Thoracic aorta (tissue), 2 donors: Measurements from ENCODE around the gene CBFA2T3. TPM values are rescaled to one million over a fixed set of nuclear protein-coding genes. Genes with fewer than 3 reads are reported as not detected.

Source experiments
- ATAC-seq: fragments of 150-250 bp; one replicate; pipeline ENCODE4 v1.8.0; 2017; ENCODE audit warnings: low read depth; ENCODE audit not compliant: insufficient number of reproducible peaks, low FRiP score
- DNase-seq: peaks from one replicate; pipeline ENCODE4 v3.0.0-alpha.2; 2020; ENCODE audit warnings: low spot score
- H3K27ac ChIP-seq, 2 donors: fragments of 200-600 bp; sonication (generic); 1 replicate in 1 of 2; 2 replicates in 1 of 2; pipeline ENCODE4 v1.5.1; 2016; ENCODE audit warnings: mild to moderate bottlenecking in 2 of 2, moderate library complexity in 2 of 2
- H3K27me3 ChIP-seq: fragments of 200-600 bp; sonication (generic); replicated peaks from 2 replicates; pipeline ENCODE4 v1.6.0; 2016; ENCODE audit warnings: mild to moderate bottlenecking; ENCODE audit not compliant: insufficient read depth
- H3K36me3 ChIP-seq: fragments of 200-600 bp; sonication (generic); one replicate; pipeline ENCODE4 v1.5.1; 2016
- H3K4me1 ChIP-seq, 2 donors: fragments of 200-600 bp; sonication (generic); 1 replicate in 1 of 2; 2 replicates in 1 of 2; pipeline versions ENCODE4 v1.5.1 to v1.6.0; 2016; ENCODE audit warnings: low read depth in 2 of 2, mild to moderate bottlenecking in 1 of 2; ENCODE audit not compliant: control insufficient read depth in 1 of 2
- H3K4me3 ChIP-seq: fragments of 200-600 bp; sonication (generic); 2 replicates; pipeline ENCODE4 v1.5.1; 2016; ENCODE audit warnings: mild to moderate bottlenecking
- H3K9me3 ChIP-seq: fragments of 200-600 bp; sonication (generic); 2 replicates; pipeline ENCODE4 v1.5.1; 2016
- total RNA-seq, 2 donors: library from RNA; depleted of rRNA; stranded (reverse); fragments of >200 nt; gene quantifications; one replicate each; pipeline versions ENCODE4 v1.1.0 to v1.2.3, GENCODE V29; 2016
- TF ChIP-seq, protein P1 (sequence below): fragments of 200-600 bp; sonication (generic); IDR thresholded peaks from one replicate; pipeline ENCODE4 v1.5.1; 2019; ENCODE audit warnings: antibody characterized with exemption

CBFA2T3 gene
- total RNA-seq, 2 donors from 2014 or later = 3.9 to 6.6 TPM

DNA sequence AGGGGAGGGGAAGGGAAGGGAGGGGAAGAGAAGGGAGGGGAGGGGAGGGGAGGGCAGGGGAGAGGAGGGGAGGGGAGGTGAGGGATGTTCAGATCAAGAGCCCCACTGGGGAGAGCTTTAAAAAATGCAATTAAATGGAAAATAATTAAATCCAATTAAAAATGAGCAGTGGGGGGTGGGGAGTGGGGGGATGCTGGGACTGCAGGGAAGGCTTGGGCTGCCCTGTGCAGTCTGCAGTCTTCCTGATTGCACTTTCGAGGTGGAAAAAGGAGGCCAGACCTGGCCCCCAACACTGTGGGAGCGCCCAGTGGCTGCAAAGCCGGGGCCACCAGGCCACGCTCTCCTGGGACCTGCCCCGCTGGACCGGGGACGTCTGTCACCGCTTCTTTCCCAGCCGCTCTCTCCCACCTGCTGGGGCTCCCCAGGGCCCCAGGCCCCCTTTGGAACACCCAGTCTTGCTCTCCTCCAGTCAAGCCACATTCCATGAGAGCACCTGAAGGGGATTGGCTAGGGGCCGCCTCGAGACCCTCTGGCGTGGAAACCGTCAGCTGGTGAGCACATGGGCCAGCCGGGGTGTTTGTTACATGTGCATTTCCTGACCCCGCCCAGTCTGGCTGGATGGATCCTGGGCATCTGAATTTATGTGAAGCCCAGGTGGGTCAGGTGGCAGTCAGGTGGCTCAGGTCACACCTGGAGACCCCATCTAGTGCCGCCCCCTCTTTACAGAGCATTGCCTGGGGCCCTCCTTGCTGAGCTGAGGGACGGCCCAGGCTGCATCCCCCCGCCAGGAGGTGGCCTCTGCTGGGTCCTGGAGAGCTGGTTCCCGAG, 37.6 kb upstream of the CBFA2T3 start:
- TF ChIP-seq, protein P1, sequence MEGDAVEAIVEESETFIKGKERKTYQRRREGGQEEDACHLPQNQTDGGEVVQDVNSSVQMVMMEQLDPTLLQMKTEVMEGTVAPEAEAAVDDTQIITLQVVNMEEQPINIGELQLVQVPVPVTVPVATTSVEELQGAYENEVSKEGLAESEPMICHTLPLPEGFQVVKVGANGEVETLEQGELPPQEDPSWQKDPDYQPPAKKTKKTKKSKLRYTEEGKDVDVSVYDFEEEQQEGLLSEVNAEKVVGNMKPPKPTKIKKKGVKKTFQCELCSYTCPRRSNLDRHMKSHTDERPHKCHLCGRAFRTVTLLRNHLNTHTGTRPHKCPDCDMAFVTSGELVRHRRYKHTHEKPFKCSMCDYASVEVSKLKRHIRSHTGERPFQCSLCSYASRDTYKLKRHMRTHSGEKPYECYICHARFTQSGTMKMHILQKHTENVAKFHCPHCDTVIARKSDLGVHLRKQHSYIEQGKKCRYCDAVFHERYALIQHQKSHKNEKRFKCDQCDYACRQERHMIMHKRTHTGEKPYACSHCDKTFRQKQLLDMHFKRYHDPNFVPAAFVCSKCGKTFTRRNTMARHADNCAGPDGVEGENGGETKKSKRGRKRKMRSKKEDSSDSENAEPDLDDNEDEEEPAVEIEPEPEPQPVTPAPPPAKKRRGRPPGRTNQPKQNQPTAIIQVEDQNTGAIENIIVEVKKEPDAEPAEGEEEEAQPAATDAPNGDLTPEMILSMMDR = no peak
- no peaks in the 10 kb centered on the region for H3K27me3 ChIP-seq
- DNase-seq (no peak), ATAC-seq (no peak)
- H3K9me3 ChIP-seq = no peaks in the 10 kb centered on the region
- H3K4me1 ChIP-seq = no peaks in the 10 kb centered on the region
- H3K27ac ChIP-seq = no peak overlapping the region
- no peaks in the 10 kb centered on the region for H3K36me3 ChIP-seq
- H3K4me3 ChIP-seq = no peak overlapping the region

DNA sequence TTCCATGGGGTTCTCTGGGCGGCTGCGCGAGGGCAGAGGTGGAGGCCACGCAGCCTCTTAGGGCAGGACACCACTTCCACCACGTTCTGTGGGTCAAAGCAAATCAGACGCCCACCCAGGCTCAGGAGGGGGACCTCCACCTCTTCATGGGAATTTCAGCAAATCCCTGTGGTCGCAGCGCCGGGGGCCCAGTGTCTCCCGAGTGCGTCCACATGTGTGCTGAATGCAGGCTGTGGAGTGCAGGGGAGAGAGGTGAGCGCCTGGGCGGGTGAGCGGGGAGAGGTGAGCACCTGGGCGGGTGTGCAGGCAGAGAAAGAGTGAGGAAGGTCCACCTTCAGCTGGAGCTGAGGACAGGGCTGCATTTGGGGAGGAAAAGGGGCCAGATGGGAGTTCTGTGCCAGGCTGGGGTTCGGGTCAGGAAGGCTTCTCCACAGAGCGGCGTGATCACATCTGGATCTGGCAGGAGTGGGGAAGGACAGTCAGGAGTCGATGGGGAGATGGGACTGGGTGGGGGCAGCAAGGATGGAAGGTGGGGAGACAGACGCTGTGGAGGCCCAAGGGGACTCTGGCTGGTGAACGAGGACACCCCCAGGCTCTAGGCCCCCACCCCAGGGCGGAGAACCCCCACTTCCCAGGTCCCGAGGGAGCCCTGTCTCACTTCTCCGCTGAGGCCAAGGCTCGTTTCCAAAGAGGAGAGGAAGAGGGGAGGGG, 36.8 kb upstream of the CBFA2T3 start:
- H3K4me3 ChIP-seq = no peak overlapping the region
- no peaks in the 10 kb centered on the region for H3K27me3 ChIP-seq
- TF ChIP-seq, protein P1 = no peak
- no peaks in the 10 kb centered on the region for H3K4me1 ChIP-seq
- no peaks in the 10 kb centered on the region for H3K9me3 ChIP-seq
- no peak overlapping the region for H3K27ac ChIP-seq
- no peaks in the 10 kb centered on the region for H3K36me3 ChIP-seq
- ATAC-seq = no peak
- no peak for DNase-seq

DNA sequence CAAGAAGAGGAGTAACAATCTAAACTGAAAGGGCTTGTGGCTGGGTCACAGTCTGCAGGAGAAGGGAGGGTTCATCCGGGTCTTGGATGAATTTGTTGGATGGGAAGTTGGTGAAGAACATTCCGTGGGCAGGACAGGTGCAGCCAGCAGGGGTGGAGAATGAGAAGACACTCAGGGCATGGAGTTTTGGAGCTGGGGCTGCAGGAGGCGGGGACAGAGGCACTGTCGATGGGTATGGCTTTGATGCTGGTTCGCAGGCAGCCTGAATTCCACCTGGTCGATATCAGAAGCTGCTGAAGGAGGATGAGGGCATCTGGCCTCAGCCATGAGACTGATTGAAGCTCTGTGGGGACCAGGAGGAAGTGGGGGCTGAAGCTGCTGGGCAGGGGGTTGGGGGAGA, 36.1 kb upstream of the CBFA2T3 start:
- H3K4me1 ChIP-seq = no peaks in the 10 kb centered on the region
- H3K36me3 ChIP-seq = no peaks in the 10 kb centered on the region
- H3K27ac ChIP-seq = no peak overlapping the region
- no peak overlapping the region for H3K4me3 ChIP-seq
- no peaks in the 10 kb centered on the region for H3K27me3 ChIP-seq
- DNase-seq (no peak), ATAC-seq (no peak)
- H3K9me3 ChIP-seq = no peaks in the 10 kb centered on the region
- TF ChIP-seq, protein P1 = no peak

DNA sequence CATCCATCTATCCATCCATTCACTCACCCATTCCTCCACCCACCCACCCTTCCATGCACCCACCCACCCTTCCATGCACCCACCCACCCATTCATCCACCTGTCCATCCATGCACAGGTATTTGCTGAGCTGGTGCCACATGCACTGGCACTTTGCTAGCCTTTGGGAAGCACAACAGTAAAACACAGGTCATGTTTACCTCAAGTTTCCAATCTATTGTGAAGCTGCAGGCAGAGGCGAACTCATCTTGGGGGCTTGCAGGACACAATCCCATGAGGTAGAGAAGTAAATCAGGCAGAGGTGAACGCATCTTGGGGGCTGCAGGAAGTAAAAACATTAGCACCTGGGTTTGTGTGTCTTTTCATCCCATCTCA, 35.6 kb upstream of the CBFA2T3 start:
- DNase-seq = no peak
- ATAC-seq = no peak
- TF ChIP-seq, protein P1 = no peak
- no peak overlapping the region for H3K4me3 ChIP-seq
- no peaks in the 10 kb centered on the region for H3K36me3 ChIP-seq
- H3K27ac ChIP-seq = no peak overlapping the region
- H3K27me3 ChIP-seq = no peaks in the 10 kb centered on the region
- H3K9me3 ChIP-seq = no peaks in the 10 kb centered on the region
- no peaks in the 10 kb centered on the region for H3K4me1 ChIP-seq

DNA sequence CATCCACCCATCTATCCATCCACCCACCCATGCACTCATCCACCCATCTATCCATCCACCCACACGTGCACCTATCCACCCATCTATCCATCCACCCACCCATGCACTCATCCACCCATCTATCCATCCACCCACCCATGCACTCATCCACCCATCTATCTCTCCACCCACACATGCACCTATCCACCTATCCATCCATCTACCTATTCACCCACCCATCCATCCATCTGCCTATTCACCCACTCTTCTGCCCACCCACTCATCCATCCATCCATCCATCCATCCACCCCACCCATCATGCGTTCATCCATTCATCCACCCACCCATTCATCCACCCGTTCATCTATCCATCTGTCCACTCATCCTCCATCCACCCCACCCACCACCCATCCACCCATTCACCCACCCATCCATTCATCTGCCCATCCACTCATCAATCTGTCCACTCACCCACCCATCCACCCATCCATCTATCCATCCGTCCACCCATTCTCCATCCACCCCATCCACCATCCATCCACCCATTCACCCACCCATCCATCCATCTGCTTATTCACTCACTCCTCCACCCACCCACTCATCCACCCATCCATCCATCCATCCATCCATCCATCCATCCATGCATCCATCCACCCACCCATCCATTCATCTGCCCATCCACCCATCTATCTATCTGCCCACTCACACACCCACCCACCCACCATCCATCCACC, 35.1 kb upstream of the CBFA2T3 start:
- H3K9me3 ChIP-seq = no peaks in the 10 kb centered on the region
- no peaks in the 10 kb centered on the region for H3K27me3 ChIP-seq
- no peaks in the 10 kb centered on the region for H3K36me3 ChIP-seq
- DNase-seq (no peak), ATAC-seq (no peak)
- H3K4me1 ChIP-seq = no peaks in the 10 kb centered on the region
- TF ChIP-seq, protein P1 = no peak
- no peak overlapping the region for H3K27ac ChIP-seq
- H3K4me3 ChIP-seq = no peak overlapping the region
